Embryonic facial prominence (tissue), 1 donor: ENCODE measurements around the gene CTIF.

Source experiments
- DNase-seq: peaks from one replicate; pipeline ENCODE4 v3.0.0-alpha.2; 2016; ENCODE audit errors: extremely low spot score

Gene CTIF

GRCh38 chr18:48787203-48788151, 248.6 kb downstream of the CTIF start:
- DNase-seq: no peak

DNA sequence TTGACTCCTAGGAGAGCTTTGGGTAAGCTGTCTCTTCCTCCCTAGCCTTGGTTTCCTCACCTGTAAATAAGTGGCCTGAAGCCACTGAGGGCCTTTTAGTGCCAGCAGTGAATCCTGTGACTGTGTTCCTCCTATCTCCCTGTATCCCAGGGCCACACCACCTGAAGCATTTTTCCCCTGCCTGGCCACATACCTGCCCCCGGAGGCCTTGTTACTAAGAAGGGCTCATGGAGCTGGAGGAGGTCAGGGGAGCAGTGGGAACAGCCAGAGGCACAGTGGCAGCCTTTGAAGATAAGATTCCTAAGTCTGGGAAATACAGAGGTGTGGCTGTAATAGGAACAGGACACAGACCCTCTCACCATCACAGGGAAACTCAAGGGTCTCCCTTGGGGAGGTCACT, 249.5 kb downstream of the CTIF start:
- DNase-seq: no peak

DNA sequence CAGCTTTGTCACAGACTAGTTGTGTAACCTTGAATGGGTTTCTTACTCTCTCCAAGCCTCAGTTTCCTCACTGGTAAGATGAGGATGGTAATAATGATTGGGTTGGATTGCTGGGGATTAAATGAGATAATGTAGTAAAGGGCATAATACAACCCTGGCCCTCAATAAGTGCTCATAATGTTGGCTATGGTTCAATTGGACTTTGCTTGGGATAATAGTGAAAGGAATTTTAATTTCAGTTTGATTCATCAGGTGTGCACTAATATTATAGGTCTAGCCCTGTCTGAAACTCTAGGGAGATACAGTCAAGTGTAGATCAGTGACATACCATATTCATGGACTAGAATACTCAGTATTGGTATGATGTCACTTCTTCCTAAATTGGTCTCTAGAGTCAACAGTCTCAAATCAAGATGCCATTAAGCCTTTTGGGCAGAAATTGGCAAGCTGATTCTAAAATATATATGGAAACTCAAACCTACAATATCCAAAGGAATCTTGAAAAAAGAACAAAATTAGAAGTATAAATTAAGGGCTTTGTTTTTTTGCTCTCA, 250.5 kb downstream of the CTIF start:
- DNase-seq: no peak

DNA sequence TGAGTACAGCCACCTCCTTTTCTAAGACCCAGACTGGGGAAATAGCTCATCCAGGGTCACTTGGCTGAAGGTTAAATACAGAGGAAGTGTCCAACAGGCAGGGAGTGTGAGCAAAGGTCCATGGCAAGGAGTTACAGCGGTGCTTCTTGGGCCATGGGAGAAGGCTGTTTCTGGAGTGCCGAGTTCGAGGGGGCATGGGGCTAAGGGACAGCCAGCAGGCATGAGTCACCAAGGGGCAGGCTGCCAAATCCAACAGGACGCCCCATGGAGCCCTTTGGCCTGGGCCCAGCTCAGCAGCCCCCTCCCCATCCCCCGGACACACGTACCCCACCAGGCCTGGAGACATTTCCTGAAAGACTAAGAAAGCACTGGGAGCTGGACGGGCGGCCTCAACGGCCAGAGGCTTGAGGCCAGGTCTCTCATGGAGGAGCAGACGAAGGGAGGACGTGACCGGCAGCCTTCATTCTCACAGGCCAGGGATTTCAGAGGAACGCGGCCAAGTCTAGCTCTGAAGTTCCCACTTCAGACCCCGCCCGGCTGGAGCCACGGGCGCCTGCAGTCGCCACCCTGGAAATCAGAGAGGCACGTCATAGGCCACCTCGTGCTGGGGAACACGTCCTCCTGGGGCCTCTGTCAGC, 251.5 kb downstream of the CTIF start:
- no peak for DNase-seq

DNA sequence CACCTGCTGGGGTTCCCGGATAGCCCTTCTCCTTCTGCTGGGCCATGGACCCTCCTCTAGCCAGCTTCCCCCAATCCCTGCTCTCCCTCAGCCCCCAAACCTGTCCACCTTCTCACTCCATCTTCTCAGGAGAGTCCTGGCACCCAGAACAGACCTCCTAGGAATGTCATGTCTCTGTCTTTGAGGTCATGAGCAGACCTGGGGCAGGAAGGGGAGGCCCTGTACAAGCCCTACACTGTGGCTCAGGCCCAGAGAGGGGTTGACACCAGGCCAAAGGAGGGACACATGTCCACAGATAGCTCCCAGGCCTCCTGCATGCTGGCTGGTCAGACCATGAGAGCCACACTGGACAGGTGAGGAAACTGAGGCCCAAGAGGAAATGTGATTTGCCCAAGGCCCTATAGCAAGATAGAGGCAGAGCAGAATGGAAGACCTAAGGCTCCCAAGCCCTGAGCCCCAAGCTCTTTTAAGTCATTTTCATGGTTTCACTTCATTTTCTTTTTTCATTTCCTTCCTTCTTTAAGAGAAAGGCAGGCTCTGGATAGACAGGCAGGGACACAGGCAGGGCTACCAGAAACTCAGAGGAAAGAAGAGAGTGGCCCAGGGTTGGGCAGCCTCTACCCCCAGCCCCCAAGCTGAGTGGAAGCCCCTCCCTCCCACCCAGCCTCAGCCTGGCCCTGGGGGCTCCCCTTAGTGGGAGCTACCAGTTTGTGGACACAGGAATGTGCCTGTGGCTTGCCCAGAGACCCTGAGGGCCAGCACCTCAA, 252.2 kb downstream of the CTIF start:
- no peak for DNase-seq

GRCh38 chr18:48791636-48792105, 252.8 kb downstream of the CTIF start:
- no peak for DNase-seq

DNA sequence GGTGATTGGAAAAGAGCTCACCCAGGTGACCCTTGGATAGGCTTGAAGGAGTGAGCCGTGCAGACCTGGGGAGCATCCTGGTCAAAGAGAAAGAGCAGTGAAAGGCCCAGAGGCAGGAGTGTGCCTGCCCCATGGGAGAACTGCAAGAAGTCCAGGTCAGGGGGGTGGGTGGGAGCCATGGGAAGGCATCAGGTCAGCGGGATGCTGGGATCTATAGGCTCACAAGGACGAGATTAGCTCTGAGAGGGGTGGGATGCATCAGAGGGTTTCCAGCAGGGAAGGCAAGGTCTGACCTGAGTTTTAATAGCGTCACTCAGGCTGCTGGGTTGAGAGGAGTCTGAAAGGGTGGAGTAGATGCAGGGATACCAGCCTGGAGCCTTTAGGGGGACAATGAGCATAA, 253.3 kb downstream of the CTIF start:
- DNase-seq: no peak

DNA sequence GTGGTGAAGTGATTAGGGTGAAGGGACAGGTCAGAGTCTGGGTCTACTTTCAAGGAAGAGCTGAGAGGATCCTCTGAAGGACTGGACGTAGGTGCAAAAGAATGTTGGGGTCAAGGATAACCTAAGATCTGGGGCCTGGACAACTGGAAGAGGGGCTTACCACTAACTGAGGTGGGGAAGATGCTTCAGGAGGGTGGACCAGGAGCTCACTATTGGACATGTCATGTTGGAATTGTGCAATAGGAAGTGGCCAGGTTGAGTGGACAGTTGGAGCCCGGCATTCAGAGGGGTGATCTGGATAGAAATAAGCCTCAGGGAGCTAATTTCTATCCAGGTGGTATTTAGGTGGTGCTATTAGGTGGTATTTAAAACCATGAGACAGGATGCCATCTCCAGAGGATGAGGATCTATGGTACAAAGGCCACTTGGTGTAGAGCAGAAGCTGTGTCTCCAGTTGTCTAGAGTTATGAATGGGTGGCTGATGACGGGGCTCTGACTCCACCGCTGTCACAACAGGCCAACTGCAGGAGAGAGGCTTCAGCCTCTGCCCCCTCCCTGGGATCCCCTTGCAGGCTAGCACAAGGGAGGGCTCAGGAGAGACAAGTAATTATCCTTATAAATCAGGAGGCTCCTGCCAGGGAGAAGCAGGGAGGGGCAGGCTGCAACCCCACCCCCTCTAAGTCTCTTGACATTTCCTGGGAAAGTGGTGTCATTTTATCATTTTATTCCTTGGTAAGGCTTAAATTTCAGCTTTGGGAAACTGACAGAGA, 254.0 kb downstream of the CTIF start:
- DNase-seq: no peak

DNA sequence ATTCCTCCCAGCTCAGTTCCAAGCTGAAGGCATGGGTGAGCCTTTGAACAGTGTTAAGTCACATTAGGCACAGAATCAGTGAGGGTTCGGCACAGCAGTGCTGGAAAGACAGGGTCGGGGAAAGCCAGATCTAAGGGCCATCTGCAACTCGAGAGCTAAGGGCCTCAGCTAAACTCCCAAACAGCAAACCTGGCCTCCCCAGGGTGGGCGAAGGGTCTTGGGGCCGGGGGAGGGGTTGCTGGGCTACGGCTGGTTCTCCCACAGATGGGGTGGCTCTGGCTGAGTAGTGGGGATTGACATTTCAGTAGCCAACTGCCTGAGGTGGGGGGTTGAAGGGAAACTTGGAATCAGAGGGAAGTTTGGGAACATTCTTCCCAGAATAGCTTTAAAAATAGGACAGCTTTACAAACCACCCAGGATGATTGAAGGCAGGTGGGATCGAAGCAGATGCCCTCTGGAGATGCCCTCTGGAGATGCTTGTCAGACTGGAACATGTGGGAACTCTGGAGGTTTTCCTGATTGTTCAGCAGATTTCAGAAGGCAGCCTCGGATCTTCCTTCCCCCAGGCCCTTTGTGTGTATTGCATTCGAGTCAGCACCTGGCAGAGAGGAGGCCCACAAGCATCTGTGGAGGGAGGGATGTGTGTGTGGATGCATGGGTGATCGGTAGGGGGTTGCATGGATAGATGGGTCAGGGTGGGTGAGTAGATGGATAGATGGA, 255.6 kb downstream of the CTIF start:
- DNase-seq: no peak

GRCh38 chr18:48795696-48796095, 256.9 kb downstream of the CTIF start:
- DNase-seq: no peak

GRCh38 chr18:48796491-48797205, 257.8 kb downstream of the CTIF start:
- DNase-seq: no peak

DNA sequence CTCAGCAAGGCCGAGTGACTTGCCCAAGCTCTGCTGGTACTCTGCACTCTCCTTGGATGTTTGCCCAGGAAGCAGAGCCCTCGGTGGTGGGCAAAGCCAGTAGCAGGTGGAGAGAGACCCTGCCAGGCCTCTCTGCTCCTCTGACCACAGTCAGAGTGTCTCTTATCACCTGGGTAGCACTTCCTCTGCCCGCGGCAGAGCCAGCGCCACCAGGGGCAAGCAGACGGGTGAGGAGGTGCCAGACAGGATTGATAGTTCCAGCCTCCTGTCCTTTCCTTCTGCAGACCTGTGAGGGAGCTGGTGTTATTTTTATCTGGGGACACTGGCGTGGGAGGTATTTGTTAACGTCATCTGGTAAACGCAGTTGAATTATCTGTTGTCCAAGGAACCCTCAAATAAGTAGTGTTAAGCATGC, 259.0 kb downstream of the CTIF start:
- DNase-seq: no peak

DNA sequence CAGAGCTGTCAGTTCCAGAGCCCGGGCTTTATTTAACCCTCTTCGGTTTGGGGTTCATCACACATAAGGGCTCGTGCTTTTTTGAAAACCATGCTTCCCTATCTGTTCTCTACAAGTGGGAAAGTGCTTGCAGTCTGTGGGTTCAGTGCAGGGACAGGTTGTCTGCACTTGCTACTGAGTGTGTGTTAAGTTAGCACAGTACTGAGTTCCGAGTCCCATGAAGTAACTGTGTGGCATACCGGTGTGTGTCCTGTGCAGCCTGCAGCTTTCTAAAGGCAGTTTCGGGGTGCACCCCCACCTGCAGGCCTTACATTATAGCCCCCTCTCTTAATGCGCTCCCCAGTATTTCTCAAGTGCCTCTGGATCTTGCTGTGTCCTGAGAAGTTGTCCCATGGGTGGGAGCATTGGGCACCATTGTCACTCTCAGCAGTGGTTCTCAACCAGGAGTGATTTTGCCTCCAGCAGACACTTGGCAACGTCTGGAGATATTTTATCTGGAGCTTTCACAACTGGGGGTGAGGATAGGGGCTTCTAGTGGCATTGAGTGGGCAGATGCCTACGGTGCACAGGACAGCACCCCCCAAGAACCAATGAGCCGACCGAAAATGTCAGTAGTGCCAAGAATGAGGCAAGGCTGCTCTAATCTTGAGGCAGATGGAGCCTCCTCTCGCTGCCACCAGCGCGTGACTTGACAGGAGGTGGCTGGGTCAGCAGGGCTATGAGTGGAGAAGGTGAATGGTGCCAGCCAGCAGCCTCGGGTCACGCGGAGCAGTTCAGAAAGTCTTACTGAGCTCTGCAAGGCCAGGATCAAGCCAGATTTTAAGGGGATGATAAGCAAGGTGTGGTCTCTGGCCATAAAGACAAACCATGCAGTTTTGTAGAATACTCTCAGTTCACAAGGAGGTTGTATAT, 259.8 kb downstream of the CTIF start:
- DNase-seq: no peak

GRCh38 chr18:48799724-48800315, 261.0 kb downstream of the CTIF start:
- no peak for DNase-seq

GRCh38 chr18:48800466-48800865, 261.6 kb downstream of the CTIF start:
- no peak for DNase-seq

DNA sequence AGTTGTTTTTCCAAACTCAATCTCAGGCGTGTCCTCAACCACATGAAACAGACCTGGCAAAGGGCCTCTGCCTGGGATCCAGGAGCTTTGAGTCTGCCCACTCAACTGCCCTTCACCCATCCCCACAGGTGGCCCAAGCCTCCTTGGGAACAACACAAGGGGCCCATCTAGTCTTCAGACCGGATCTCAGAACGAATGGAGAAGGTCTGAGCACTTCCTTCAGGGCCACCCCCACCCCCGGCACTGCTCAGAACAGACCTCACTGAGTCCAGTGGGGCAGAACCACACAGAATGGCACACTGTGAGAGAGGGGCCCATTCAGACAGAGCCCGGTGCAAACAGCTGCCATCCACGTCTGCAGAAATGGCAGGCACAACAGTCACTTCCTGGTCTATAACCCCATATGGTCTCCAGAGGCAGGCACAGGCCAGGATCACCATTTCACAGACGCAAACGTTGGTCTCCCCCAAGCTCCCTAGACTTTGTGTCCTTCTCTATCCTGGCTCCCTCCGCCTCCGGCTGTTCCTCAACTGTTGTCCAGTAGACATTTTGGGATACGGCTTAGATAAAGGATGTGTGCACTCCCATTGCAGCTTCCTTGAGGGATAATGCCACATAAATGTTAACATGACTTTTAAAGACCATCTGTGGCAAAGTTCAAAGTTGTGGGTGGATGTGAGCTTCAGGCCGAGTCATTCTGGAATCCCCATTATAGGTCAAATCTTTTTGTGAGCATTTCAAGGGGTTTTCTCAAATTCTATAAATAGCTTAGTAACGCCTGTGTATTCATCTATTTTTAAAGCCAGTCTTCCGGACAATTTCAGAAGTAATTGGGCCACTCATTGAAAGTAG, 262.3 kb downstream of the CTIF start:
- DNase-seq: no peak

DNA sequence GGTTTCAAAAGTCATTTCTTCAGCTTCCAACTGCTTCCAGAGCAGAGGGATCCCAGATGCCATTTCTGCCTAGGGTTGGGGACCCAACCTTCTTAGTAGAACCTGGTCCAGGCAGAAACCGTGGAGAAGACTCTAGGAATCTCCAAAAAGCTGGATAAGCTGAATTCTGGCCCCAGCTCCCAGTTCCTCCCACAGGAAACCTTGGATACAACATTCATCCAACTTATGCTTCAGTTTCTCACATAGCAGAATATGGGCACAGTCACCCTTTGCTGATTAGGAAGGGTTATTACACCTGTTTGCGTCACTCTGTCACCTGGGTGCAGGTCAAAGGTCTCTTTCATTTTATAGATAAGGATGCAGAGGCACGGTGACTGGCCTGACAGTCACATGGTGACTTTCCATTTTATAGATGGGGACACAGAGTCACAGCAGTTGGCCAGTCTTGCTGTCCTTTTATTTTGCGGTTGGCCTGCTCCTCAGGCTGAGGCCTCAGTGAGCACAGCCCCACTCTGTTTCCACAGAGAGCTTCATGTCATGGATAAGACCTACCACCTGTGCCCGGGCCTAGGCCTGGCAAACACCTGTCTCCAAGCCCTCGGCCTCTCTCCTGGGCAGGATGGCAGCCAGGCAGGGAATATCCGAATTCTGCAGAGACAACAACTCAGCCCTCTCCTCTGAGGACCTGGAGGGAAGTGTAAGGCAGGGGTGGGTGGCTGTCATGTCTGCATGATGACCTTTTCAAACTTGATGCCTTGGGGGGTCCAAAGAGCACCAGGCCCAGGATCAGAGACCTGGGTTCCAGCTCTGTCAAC, 263.1 kb downstream of the CTIF start:
- no peak for DNase-seq
